Activated naive CD4-positive, alpha-beta T cell treated with Interleukin-2 at 50 U/mL for 16 hours (primary cell): ENCODE data around the gene NKAIN4.

Experiments
- DNase-seq: peaks from one replicate; pipeline ENCODE4 v3.0.0-alpha.2; 2020

The NKAIN4 gene

GRCh38 chr20:63287697-63288580 lies 33.7 kb upstream of the NKAIN4 start:
- DNase-seq = no peak

GRCh38 chr20:63286781-63287696 lies 32.8 kb upstream of the NKAIN4 start:
- no peak for DNase-seq

GRCh38 chr20:63285636-63286615 lies 31.7 kb upstream of the NKAIN4 start:
- no peak for DNase-seq

- DNase-seq = no peak
Measured at GRCh38 chr20:63284981-63285524, 30.8 kb upstream of the NKAIN4 start.

DNA sequence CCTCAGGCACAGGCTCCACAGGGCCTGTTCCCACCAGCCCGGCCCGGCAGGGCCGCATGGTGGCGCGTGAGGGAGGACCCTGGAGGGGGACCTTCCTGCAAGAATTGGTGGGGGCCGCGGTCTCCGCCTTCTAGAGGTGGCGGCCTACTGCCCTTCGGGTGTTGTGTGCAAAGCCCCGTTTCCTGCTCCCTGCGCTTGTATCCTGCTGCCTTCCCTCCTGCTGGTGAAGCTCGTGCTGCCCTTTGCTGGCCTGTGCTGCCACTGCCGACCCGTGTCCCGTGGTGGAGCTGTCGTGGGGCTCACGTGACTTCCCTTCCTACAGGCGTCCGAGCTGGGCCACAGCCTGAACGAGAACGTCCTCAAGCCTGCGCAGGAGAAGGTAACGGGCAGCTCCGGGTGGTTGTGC lies 30.3 kb upstream of the NKAIN4 start:
- DNase-seq = no peak

DNA sequence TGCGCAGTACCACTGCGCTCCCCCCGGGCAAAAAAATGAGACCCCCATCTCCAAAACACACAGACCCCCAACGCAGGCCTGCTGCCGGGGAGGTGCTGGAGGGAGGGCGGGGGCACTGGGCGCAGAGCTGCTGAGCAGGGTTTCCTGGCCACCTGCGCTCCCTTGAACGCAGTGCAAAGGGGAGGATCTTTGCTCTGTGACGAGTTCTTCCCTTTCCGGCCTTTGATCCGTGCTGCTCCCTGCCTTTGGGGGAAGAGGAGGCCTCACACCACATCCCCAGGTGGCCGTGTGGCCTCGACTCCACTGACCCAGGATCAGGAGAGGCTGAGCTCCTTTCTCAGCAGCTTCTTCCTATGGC lies 29.8 kb upstream of the NKAIN4 start:
- DNase-seq = no peak

DNA sequence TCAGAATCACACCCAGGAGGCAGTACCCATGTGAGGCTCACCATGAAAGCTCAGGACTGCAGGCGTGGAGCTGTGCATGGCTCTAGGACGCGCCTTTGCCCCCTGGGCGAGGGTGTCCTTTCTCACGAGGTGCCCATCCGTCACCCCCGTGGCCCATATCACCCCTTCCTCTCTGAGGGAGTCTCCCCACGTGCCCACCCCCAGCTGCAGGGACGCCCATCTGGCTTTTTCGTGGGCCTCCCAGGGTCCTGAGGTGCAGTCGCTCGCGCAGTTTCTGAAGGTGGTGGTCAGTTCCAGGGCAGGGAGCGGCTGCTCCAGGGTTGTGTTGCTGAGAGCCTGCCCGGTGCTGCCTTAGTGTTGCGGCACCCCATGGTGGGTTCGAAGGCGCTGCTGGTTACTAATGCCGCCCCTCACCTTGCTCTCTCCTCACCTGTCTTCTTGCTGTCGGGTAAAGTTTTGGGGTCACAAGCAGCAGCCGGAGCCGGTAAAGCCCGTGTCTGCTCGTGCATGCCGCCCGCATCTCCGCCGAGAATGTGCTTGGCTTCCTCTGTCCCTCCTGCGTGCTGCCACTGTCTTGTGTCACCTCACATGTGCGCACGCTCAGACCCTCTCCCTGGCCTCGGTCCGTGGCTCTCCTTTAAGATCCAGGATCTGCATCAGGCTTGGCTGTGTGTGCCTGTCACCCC lies 29.3 kb upstream of the NKAIN4 start:
- DNase-seq = no peak

DNA sequence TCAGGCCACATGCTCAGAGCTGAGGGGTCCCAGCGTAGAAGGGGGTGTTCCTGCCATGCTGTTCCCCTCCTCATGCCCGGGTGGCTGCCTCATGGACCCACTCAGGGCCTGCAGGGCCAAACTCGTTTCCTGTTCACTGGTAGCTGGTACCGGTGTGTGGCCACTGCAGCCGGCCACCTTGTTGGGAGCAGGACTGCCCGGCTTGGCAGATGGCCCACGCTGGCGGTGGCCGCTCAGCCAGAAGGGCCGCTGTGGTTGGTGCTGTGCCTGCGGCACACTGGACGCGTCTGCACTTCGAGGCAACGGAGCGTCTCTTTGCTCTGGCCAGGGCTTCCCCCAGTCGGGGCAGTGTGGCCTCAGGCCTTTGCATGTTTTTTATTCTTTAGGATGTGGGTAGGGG lies 28.7 kb upstream of the NKAIN4 start:
- DNase-seq = no peak

DNA sequence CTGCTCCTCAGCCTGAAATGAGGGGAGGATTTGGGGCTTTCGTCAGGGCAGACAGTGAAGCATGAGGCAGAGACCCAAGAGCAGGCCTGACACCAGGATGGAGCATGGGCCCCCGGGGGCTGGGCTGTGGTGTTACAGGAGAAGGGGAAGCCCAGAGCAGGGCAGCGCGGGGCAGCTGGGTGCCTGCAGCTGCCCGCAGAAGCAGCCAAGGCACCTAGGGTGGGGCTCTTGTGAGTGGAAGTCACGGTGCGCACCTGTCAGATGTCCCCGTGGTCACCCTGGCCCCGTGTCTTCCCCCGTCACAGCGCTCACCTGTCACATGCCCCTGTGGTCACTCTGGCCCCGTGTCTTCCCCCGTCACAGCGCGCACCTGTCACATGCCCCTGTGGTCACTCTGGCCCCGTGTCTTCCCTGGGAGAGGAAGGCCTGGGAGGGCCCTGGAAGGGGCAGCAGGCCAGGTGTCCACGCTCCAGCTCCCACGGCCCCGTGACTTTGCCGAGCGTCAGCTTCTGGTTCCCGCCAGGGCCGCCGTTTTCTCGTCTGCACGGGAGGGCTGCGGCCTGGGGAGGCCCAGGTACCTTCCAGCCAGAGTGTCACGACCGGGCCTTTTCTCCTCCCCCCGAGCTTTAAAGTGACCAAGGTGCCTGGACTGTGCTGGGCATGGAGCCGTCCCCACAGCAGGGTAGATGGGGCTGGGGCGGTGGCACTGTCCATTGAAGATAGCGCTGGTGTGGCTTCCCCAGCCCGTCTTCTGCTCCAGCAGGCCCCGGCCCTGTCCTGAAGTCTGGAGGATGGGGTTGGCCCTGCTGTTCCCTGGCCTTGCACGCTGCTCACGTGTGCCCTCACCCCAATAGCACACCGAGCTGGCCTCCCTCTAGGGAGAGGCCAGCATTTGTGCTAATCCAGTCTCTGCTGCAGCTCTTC lies 27.7 kb upstream of the NKAIN4 start:
- no peak for DNase-seq

DNA sequence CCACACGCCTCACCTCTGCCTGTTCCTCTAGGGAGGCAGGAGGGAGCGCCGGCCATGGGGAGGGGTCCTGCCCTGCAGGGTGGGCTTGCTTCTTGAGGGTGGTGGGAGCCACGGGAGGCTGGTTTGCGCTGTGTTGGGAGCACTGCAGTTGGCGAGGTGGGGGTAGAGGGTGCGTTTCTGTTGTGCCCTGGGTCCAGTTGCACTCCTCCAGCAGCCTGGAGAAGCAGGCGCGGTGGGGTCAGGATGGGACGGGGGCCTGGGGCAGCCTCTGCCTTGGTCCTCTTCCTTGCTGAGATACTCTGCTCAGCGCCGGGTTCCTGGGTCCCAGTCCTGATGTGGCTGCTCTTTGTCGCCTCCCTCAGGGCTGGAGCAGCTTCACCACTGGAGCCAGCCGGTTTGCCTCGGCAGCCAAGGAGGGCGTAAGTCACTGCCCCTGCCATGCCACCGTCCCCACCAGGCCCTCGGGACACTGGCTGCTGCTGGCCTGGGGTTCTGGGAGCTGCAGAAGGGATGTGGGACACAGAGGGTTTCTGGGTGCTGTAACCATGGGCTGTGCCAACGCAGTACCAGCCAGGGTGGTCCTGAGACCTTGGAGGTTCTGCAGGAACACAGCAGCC lies 26.8 kb upstream of the NKAIN4 start:
- no peak for DNase-seq

- no peak for DNase-seq
Measured at GRCh38 chr20:63280371-63280770, 26.1 kb upstream of the NKAIN4 start.

DNA sequence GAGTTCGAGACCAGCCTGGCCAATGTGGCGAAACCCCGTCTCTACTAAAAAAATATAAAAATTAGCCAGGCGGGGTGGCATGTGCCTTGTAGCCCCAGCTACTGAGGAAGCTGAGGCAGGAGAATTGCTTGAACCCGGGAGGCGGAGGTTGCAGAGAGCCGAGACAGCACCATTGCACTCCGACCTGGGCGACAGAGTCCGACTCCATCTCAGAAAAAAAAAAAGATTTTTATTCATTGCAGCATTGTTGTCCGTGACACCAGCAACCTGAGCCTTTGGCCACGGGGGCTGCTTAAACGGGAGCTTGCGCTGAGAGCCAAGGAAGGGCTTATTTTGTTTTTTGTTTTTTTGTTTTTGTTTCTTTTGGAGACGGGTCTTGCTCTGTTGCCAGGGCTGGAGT lies 25.7 kb upstream of the NKAIN4 start:
- DNase-seq = no peak

DNA sequence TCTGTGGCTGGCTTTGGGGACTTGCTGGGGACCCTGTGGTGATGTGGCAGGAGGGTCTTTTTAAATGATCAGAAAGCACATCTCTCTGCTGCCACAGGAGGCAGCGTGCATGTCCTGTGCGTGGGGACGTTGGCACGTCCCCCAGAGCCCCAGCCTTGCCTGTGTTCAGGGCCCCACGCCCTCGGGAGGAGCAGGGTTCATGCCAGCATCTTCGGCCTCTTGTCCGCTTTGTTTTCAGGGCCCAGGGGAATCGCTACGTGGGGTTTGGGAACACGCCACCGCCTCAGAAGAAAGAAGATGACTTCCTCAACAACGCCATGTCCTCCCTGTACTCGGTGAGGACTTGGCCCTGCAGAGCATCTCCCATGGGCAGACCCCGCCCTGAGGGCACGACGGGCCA lies 24.4 kb upstream of the NKAIN4 start:
- DNase-seq = no peak

DNA sequence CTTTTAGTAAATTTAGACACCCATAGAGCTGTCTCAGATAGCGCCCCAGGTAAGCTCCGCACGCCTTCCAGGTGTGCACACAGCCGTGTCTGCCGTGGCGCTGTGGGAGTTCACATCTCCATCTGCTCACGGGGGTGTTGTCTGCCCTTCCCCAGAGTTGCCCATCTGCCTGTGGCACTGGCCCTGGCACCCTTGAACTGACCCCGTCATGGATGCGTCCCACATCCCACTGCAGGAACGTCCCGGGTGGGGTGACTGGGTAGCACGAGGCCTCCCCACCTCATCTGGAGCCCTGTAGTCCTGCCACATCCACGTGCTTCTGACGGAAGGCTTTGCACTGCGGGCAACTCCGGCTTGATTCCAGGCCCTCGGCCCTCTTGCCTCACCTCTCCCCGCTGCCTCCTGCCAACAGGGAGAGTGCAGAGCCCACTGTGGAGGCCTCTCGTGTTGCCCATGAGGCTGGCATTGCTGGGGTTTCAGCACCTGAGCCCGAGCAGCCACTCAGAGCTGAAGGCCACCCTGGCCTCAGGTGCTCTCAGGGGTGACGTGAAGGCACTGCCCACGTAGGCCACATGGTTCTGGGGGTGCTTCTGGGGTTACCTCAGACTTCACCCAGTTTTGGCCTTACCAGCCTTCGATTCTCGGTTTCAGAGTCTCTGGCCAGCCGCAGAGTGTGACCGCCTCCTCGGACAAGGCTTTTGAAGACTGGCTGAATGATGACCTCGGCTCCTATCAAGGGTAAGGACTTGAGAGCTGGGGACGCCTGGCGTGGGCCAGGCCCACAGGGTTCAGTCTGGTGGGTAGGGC lies 23.4 kb upstream of the NKAIN4 start:
- DNase-seq = no peak

DNA sequence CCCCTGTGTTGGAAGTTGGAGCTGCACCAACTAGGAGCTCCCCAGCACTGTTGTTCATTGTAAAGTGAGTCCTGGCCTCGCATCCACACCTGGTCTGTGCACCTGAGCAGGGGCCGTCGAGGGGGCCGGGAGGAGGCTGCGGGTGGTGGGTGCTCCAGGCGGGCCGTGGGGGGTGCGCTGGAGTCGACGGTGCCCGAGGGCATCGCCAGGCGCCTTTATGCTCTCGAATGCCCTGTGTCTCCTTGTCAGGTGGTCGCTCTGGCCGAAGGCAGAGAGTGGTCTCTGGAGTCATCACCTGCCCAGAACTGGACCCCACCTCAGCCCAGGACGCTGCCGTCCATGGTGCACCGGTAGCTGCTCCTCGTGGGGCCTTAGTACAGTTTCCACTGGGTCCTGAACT lies 22.7 kb upstream of the NKAIN4 start:
- no peak for DNase-seq

DNA sequence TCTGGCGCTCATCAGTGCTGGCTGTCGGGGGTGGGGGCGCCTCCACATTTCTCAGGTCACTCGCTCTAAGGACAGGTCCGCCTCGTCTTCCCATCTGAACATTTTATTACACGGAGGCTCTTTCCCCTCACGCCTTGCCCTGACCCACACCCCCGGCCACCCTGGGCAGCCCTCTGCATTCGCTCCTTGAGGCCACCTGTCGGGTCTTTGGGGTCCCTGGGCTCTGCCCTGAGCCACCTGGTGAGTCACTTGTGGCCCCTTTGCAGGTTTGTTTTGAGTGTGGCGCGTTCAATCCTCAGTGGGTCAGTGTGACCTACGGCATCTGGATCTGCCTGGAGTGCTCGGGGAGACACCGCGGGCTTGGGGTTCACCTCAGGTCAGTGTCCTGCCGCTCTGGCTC lies 21.6 kb upstream of the NKAIN4 start:
- no peak for DNase-seq

DNA sequence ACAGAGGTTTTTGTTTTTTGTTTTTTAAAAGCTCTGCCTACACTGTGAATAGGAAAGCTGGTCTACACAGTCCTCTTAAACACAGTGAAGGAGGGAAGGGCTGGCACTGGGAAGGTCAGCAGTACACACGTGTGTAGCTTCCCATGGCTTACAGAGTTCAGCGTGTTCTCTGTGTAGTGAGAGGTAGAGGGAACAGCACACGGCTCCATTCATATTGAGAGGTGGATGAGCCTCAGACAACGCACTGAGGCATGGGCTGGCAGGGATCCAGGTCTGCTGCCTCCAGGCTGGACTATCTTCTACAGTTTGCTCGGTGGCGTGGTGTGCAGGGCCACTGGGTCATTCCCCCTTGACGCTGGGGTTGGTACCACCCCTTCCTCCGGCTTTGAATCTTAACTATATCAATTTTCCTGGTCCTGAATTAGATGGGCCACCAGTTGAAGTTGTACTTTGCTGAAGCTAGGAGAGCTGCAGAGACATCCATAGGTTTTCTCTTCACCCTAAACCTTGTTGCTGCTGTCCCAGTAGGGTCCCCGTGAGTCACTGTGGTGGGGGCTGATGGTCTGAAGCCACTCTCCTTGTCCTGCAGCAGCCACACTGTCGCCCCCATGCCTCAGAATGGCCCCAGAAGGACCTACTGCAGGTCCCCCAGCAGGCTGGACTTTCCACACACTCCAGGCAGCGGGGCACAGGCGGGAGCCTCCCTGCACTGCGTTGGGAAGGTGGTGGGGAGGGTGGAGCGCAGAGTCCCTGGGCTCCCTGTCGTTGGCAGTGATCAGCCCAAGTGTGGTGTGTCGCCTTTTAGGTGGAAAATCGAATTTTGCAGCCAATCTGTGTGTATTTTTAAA lies 20.3 kb upstream of the NKAIN4 start:
- DNase-seq = no peak

DNA sequence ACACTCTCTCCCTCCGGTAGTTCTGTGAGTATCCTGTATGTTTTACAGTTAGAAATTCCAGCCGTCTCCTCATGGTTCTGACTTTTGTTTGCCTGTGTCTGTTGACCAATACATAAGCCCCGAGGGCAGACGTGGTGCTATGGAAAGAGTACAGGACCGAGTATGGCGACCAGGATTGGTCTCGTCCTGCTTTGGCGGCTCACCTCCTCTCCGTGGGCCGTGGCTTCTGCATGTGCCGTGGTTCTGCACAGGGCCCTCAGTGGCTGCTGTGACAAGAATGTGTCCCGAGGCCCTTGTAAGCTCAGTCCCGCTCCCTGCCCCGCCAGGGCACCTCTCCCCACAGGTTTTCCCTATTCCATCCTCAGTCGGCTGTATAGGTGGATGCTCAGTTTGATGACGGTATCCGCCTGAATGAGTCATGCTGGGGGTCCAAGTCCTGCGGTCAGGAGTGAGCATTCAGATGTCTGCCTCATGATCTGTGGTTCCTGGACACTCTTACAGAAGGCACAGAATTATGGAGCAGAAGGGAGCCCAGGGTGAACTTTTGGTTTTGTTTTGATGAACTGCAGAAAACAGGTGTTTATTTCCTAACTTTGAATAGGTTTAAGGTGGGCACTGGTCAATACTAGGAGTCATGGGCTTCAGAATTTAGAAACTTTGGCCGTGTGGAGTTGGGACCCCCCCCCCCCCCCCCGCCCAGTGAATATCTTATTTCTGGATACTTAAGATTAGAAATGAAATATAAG lies 19.5 kb upstream of the NKAIN4 start:
- DNase-seq = no peak
